KOPT-K1 (cell line): ENCODE measurements around the gene SPRN.
A peak's percentile ranks its signal among the peaks of the same experiment; 100 is the strongest.
"Not testable (repeated sequence)": the region's sequence is repeated elsewhere in the genome, so short reads cannot be mapped to it uniquely, and the experiment has no call there.

Experiments
- H3K27ac ChIP-seq: fragments of 200-600 bp; sonication (generic); 2 replicates; pipeline ENCODE4 v1.5.1; 2016; ENCODE audit warnings: antibody characterized with exemption, mild to moderate bottlenecking, low read depth, low read length; ENCODE audit not compliant: poor library complexity, severe bottlenecking
- H3K36me3 ChIP-seq: fragments of 200-600 bp; sonication (generic); 2 replicates; pipeline ENCODE4 v1.5.1; 2017; ENCODE audit warnings: antibody characterized with exemption, mild to moderate bottlenecking, low read length, moderate library complexity; ENCODE audit not compliant: insufficient read depth
- H3K9me3 ChIP-seq: fragments of 200-600 bp; sonication (generic); 2 replicates; pipeline ENCODE4 v1.5.1; 2017; ENCODE audit warnings: antibody characterized with exemption, low read length, mild to moderate bottlenecking; ENCODE audit not compliant: insufficient read depth, poor library complexity, severe bottlenecking

Gene SPRN

GRCh38 chr10:133393401-133394063, 30.9 kb downstream of the SPRN start:
- Histone ChIP-seq H3K36me3 (peaks cover 33% of the 10 kb centered on the region), H3K9me3 (no peaks in the 10 kb centered on the region), H3K27ac (peak overlapping the region; percentile 82)

- Histone ChIP-seq H3K36me3 (peaks cover 17% of the 10 kb centered on the region), H3K9me3 (no peaks in the 10 kb centered on the region), H3K27ac (no peak overlapping the region)
These were observed 32.5 kb downstream of the SPRN start for GRCh38 chr10:133391761-133392518.

- Histone ChIP-seq H3K9me3 (no peaks in the 10 kb centered on the region), H3K27ac (no peak overlapping the region), H3K36me3 (peaks cover 10% of the 10 kb centered on the region)
These were observed 33.2 kb downstream of the SPRN start for GRCh38 chr10:133391249-133391635.

GRCh38 chr10:133390597-133391248, 33.7 kb downstream of the SPRN start:
- no peaks in the 10 kb centered on the region for H3K9me3 ChIP-seq
- peaks cover 5% of the 10 kb centered on the region for H3K36me3 ChIP-seq
- no peak overlapping the region for H3K27ac ChIP-seq

- Histone ChIP-seq H3K27ac (no peak overlapping the region), H3K36me3 (no peaks in the 10 kb centered on the region), H3K9me3 (no peaks in the 10 kb centered on the region)
These were observed 35.2 kb downstream of the SPRN start for GRCh38 chr10:133388973-133389818.

GRCh38 chr10:133388236-133388972, 36.0 kb downstream of the SPRN start:
- no peak overlapping the region for H3K27ac ChIP-seq
- no peaks in the 10 kb centered on the region for H3K9me3 ChIP-seq
- no peaks in the 10 kb centered on the region for H3K36me3 ChIP-seq

- H3K9me3 ChIP-seq, H3K36me3 ChIP-seq, H3K27ac ChIP-seq: not testable (repeated sequence)
These were observed 37.5 kb downstream of the SPRN start for GRCh38 chr10:133386951-133387350.

- Histone ChIP-seq H3K36me3 (no peaks in the 10 kb centered on the region), H3K9me3 (no peaks in the 10 kb centered on the region), H3K27ac (no peak overlapping the region)
These were observed 39.2 kb downstream of the SPRN start for GRCh38 chr10:133385214-133385613.

- no peak overlapping the region for H3K27ac ChIP-seq
These were observed 40.4 kb downstream of the SPRN start for GRCh38 chr10:133384071-133384470.

GRCh38 chr10:133383551-133383950, 40.9 kb downstream of the SPRN start:
- Histone ChIP-seq H3K27ac (no peak overlapping the region), H3K36me3 (no peaks in the 10 kb centered on the region), H3K9me3 (no peaks in the 10 kb centered on the region)

More at GRCh38 chr10:133384071-133384470, 40.4 kb downstream of the SPRN start:
- H3K36me3 ChIP-seq = no peaks in the 10 kb centered on the region
- no peaks in the 10 kb centered on the region for H3K9me3 ChIP-seq

- Histone ChIP-seq H3K27ac (no peak overlapping the region), H3K9me3 (no peaks in the 10 kb centered on the region), H3K36me3 (no peaks in the 10 kb centered on the region)
These were observed 43.4 kb downstream of the SPRN start for GRCh38 chr10:133381036-133381435.

- no peaks in the 10 kb centered on the region for H3K36me3 ChIP-seq
- H3K27ac ChIP-seq = no peak overlapping the region
- H3K9me3 ChIP-seq = no peaks in the 10 kb centered on the region
These were observed 44.4 kb downstream of the SPRN start for GRCh38 chr10:133379801-133380666.

GRCh38 chr10:133379152-133379800, 45.1 kb downstream of the SPRN start, which contains the start of gene PAOX:
TSS of gene PAOX (plus strand) at chr10:133379262. CDS start at chr10:133379317, 55 bp downstream.
- Histone ChIP-seq H3K27ac (no peak within 1 kb of the TSS), H3K36me3 (no peaks in the 10 kb centered on the region), H3K9me3 (no peaks in the 10 kb centered on the region)
